H9 (cell line): ENCODE data around the gene LHFPL2. TPM values are rescaled to one million over a fixed set of nuclear protein-coding genes. Genes with fewer than 3 reads are reported as not detected.
A peak's percentile ranks its signal among the peaks of the same experiment; 100 is the strongest.

Experiments
- DNase-seq: peaks from one replicate; pipeline ENCODE4 v3.0.0-alpha.2; 2017
- H2AFZ ChIP-seq: one replicate; pipeline ENCODE4 v1.6.1; 2013; ENCODE audit warnings: mild to moderate bottlenecking, low read length, control low read depth, moderate library complexity
- H2AK5ac ChIP-seq: 2 replicates; pipeline ENCODE4 v1.6.1; 2013; ENCODE audit warnings: low read length, control low read depth, mixed read lengths; ENCODE audit not compliant: insufficient read length
- H2BK120ac ChIP-seq: one replicate; pipeline ENCODE4 v1.6.1; 2013; ENCODE audit warnings: low read depth, mild to moderate bottlenecking, low read length, control low read depth, inconsistent platforms; ENCODE audit not compliant: poor library complexity, severe bottlenecking
- H2BK12ac ChIP-seq: 2 replicates; pipeline ENCODE4 v1.6.1; 2013; ENCODE audit warnings: low read length, control low read depth, mixed read lengths, low read depth; ENCODE audit not compliant: insufficient read length
- H2BK15ac ChIP-seq: 2 replicates; pipeline ENCODE4 v1.6.1; 2013; ENCODE audit warnings: low read depth, low read length, control low read depth
- H2BK20ac ChIP-seq: one replicate; pipeline ENCODE4 v1.6.1; 2013; ENCODE audit warnings: low read depth, mild to moderate bottlenecking, low read length, control low read depth, inconsistent platforms; ENCODE audit not compliant: poor library complexity, severe bottlenecking
- H2BK5ac ChIP-seq: 2 replicates; pipeline ENCODE4 v1.6.1; 2013; ENCODE audit warnings: low read length, control low read depth, mixed read lengths; ENCODE audit not compliant: insufficient read length
- H3K14ac ChIP-seq: 2 replicates; pipeline ENCODE4 v1.6.1; 2013; ENCODE audit warnings: low read length, control low read depth; ENCODE audit not compliant: insufficient read depth
- H3K18ac ChIP-seq: 2 replicates; pipeline ENCODE4 v1.6.1; 2013; ENCODE audit warnings: low read depth, mild to moderate bottlenecking, mixed read lengths, low read length, control low read depth; ENCODE audit not compliant: insufficient read length
- H3K23ac ChIP-seq: 2 replicates; pipeline ENCODE4 v1.6.1; 2013; ENCODE audit warnings: low read length, control low read depth, mixed read lengths, low read depth; ENCODE audit not compliant: insufficient read length
- H3K23me2 ChIP-seq: 2 replicates; pipeline ENCODE4 v1.6.1; 2013; ENCODE audit warnings: low read depth, mild to moderate bottlenecking, mixed read lengths, low read length, control low read depth; ENCODE audit not compliant: insufficient read length, poor library complexity, severe bottlenecking
- H3K27ac ChIP-seq: 2 replicates; pipeline ENCODE4 v1.5.1; 2013; ENCODE audit warnings: low read length, control low read depth, mixed read lengths, low read depth; ENCODE audit not compliant: insufficient read length
- H3K27me3 ChIP-seq: 2 replicates; pipeline ENCODE4 v1.6.1; 2013; ENCODE audit warnings: low read length, control low read depth, inconsistent platforms; ENCODE audit not compliant: insufficient read depth
- H3K4ac ChIP-seq: 2 replicates; pipeline ENCODE4 v1.6.1; 2013; ENCODE audit warnings: low read depth, mild to moderate bottlenecking, control low read depth, inconsistent platforms, low read length, moderate library complexity
- H3K4me1 ChIP-seq: 2 replicates; pipeline ENCODE4 v1.6.1; 2013; ENCODE audit warnings: low read length, control low read depth, inconsistent platforms; ENCODE audit not compliant: insufficient read depth
- H3K4me2 ChIP-seq: 2 replicates; pipeline ENCODE4 v1.6.1; 2013; ENCODE audit warnings: low read length, control low read depth, mixed read lengths; ENCODE audit not compliant: insufficient read length, insufficient read depth
- H3K56ac ChIP-seq: 2 replicates; pipeline ENCODE4 v1.6.1; 2013; ENCODE audit warnings: low read depth, mild to moderate bottlenecking, mixed read lengths, low read length, control low read depth; ENCODE audit not compliant: insufficient read length
- H3K79me1 ChIP-seq: 2 replicates; pipeline ENCODE4 v1.6.1; 2013; ENCODE audit warnings: low read depth, mild to moderate bottlenecking, moderate library complexity, low read length, control low read depth, inconsistent platforms; ENCODE audit not compliant: insufficient read depth, poor library complexity, severe bottlenecking
- H3K79me2 ChIP-seq: 2 replicates; pipeline ENCODE4 v1.6.1; 2013; ENCODE audit warnings: low read length, control low read depth, inconsistent platforms; ENCODE audit not compliant: insufficient read depth
- H3K9ac ChIP-seq: 2 replicates; pipeline ENCODE4 v1.6.1; 2013; ENCODE audit warnings: low read length, control low read depth, mixed read lengths; ENCODE audit not compliant: insufficient read length; ENCODE audit errors: extremely low read depth
- H3K9me3 ChIP-seq: one replicate; pipeline ENCODE4 v1.6.1; 2013; ENCODE audit warnings: low read depth, low read length, inconsistent platforms; ENCODE audit not compliant: control insufficient read depth
- H3T11ph ChIP-seq: one replicate; pipeline ENCODE4 v1.6.1; 2013; ENCODE audit warnings: mild to moderate bottlenecking, low read length, control low read depth, inconsistent platforms
- H4K20me1 ChIP-seq: one replicate; pipeline ENCODE4 v1.6.1; 2013; ENCODE audit not compliant: control insufficient read depth, insufficient read length, insufficient read depth
- H4K5ac ChIP-seq: 2 replicates; pipeline ENCODE4 v1.6.1; 2013; ENCODE audit warnings: low read depth, mild to moderate bottlenecking, mixed read lengths, low read length, control low read depth; ENCODE audit not compliant: insufficient read length
- H4K8ac ChIP-seq: replicated peaks from 2 replicates; pipeline ENCODE4 v1.6.1; 2013; ENCODE audit warnings: low read length, control low read depth, mixed read lengths, low read depth; ENCODE audit not compliant: insufficient read length
- H4K91ac ChIP-seq: 2 replicates; pipeline ENCODE4 v1.6.1; 2013; ENCODE audit warnings: low read depth, mild to moderate bottlenecking, moderate library complexity, mixed read lengths, low read length, control low read depth; ENCODE audit not compliant: insufficient read length
- H3K27ac Mint-ChIP-seq, 3 experiments: 2 replicates in 2 of 3; 3 replicates in 1 of 3; pipeline ENCODE4 v1.8.0; 2020 to 2021; ENCODE audit warnings: mixed read lengths in 3 of 3, mild to moderate bottlenecking in 1 of 3, moderate library complexity in 1 of 3
- H3K27me3 Mint-ChIP-seq: 2 replicates; pipeline ENCODE4 v1.8.0; 2021; ENCODE audit warnings: low read depth, mild to moderate bottlenecking, moderate library complexity, mixed read lengths
- H3K36me3 Mint-ChIP-seq, 3 experiments: 2 replicates in 2 of 3; 3 replicates in 1 of 3; pipeline ENCODE4 v1.8.0; 2020 to 2021; ENCODE audit warnings: low read depth in 3 of 3, mixed read lengths in 3 of 3; ENCODE audit not compliant: insufficient read depth in 1 of 3
- H3K4me1 Mint-ChIP-seq, 2 experiments: 2 replicates each; pipeline ENCODE4 v1.8.0; 2020; ENCODE audit warnings: mixed read lengths in 2 of 2
- H3K4me3 Mint-ChIP-seq, 2 experiments: 2 replicates in 1 of 2; 3 replicates in 1 of 2; pipeline ENCODE4 v1.8.0; 2020 to 2021; ENCODE audit warnings: mild to moderate bottlenecking in 2 of 2, mixed read lengths in 2 of 2, moderate library complexity in 1 of 2
- H3K9me3 Mint-ChIP-seq, 2 experiments: 2 replicates in 1 of 2; 3 replicates in 1 of 2; pipeline ENCODE4 v1.8.0; 2020; ENCODE audit warnings: mild to moderate bottlenecking in 2 of 2, mixed read lengths in 2 of 2, moderate library complexity in 1 of 2
- WGBS: extraction: QIAGEN DNeasy Blood & Tissue Kit; methylation state at CpG from one replicate; pipeline ENCODE4 v1.1.7; 2013; ENCODE audit warnings: missing lambda C conversion rate, low lambda C conversion rate, mixed read lengths; ENCODE audit not compliant: insufficient read length; ENCODE audit errors: extremely low coverage; 5-methylcytosine and 5-hydroxymethylcytosine counted together
- total RNA-seq: library from RNA; stranded (reverse); gene quantifications from 2 replicates; pipeline ENCODE4 v1.2.1, GENCODE V29; 2021
- TF ChIP-seq, protein P1 (sequence below): fragments of 200-600 bp; sonication (generic); conservative IDR thresholded peaks from 3 replicates; pipeline ENCODE4 v1.8.0; 2021; ENCODE audit warnings: antibody characterized with exemption, mild to moderate bottlenecking

The LHFPL2 gene
- total RNA-seq, 1 experiment from 2014 or later: 26.3 TPM

DNA sequence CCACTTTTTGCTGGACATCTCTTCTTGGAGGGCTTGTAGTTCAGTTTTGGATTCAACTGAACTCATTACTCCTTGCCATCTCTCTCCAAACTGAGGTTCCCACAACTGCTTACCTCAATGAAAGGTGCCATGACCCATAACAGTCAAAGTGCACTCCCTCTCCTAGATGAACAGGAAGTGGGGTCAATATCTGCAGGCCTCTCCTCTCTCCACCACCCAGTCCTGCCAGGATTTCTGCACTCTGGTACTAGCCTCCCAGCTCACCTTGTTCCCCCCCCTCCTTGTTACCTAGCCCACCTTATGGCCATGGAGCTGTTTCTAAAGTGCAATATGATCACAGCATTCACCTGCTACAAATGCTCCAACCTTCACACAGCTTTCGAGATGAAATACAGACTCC is 5.9 kb downstream of the LHFPL2 start:
- Histone ChIP-seq H3K9ac (no peak overlapping the region), H3K4me2 (no peak overlapping the region), H3K18ac (no peak overlapping the region), H3K4me1 (peaks cover 19% of the 10 kb centered on the region), H2BK12ac (no peak overlapping the region), H2BK120ac (no peak overlapping the region), H4K91ac (no peak overlapping the region), H3K9me3 (no peaks in the 10 kb centered on the region), H2AFZ (no peak overlapping the region), H2BK5ac (no peak overlapping the region), H3K79me2 (peaks cover 51% of the 10 kb centered on the region; the same call in 1 of the 2 replicates), H4K8ac (no peak overlapping the region), H2BK15ac (no peak overlapping the region), H2BK20ac (no peak overlapping the region), H3K23ac (no peak overlapping the region), H3K23me2 (peaks cover 5% of the 10 kb centered on the region), H4K20me1 (no peaks in the 10 kb centered on the region), H3K79me1 (peaks cover 2% of the 10 kb centered on the region), H3K27me3 (no peaks in the 10 kb centered on the region), H4K5ac (no peak overlapping the region), H3K56ac (no peak overlapping the region), H3K14ac (no peak overlapping the region), H3K4ac (no peak overlapping the region), H2AK5ac (no peak overlapping the region), H3K27ac (no peak overlapping the region), H3T11ph (no peak overlapping the region)
- Mint-ChIP-seq H3K27me3 (no peaks in the 10 kb centered on the region), H3K27ac (peak overlapping the region in 1 of 3 experiments; percentile 30; a peak in 3 of 7 replicates), H3K4me3 (no peak overlapping the region), H3K4me1 (peaks cover 49 to 60% of the 10 kb centered on the region in 2 experiments), H3K9me3 (no peaks in the 10 kb centered on the region), H3K36me3 (peaks cover 15 to 31% (median 18%) of the 10 kb centered on the region in 3 experiments)
- no CpG with 5 or more reads among the region's 1 CpG for WGBS
- DNase-seq: no peak
- TF ChIP-seq, protein P1, sequence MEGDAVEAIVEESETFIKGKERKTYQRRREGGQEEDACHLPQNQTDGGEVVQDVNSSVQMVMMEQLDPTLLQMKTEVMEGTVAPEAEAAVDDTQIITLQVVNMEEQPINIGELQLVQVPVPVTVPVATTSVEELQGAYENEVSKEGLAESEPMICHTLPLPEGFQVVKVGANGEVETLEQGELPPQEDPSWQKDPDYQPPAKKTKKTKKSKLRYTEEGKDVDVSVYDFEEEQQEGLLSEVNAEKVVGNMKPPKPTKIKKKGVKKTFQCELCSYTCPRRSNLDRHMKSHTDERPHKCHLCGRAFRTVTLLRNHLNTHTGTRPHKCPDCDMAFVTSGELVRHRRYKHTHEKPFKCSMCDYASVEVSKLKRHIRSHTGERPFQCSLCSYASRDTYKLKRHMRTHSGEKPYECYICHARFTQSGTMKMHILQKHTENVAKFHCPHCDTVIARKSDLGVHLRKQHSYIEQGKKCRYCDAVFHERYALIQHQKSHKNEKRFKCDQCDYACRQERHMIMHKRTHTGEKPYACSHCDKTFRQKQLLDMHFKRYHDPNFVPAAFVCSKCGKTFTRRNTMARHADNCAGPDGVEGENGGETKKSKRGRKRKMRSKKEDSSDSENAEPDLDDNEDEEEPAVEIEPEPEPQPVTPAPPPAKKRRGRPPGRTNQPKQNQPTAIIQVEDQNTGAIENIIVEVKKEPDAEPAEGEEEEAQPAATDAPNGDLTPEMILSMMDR: no peak
